ENCODE results near the gene NTSR1. TPM values are rescaled to one million over a fixed set of nuclear protein-coding genes. Genes with fewer than 3 reads are reported as not detected.

NTSR1 gene
- total and polyA plus RNA-seq, 2 of the 13 experiments (the other 11 are each of a cell fraction or from before 2014, with no cell fraction given), result 0.09 to 0.12 TPM

GRCh38 chr20:62808211-62808865 lies 99.7 kb downstream of the NTSR1 start (continued):
- TF ChIP-seq ZBTB2 (CRISPR knock-in tag; IDR thresholded peaks at IDR 0.05; ENCODE audit: low read depth), result no peak
- TF ChIP-seq SKIL (CRISPR knock-in tag; IDR thresholded peaks at IDR 0.05; ENCODE audit: borderline replicate concordance), result no peak
- TF ChIP-seq STAT6 (CRISPR knock-in tag; IDR thresholded peaks at IDR 0.05; ENCODE audit: borderline replicate concordance), result no peak
- no peak for TF ChIP-seq ZNF678 (CRISPR knock-in tag; IDR thresholded peaks at IDR 0.05)
- TF ChIP-seq ZEB1 (IDR thresholded peaks at IDR 0.05; ENCODE audit: insufficient replicate concordance, low read depth), result no peak
- no peak for TF ChIP-seq ZBTB8A (CRISPR knock-in tag; IDR thresholded peaks at IDR 0.05; ENCODE audit: borderline replicate concordance, low read depth)
- TF ChIP-seq SCMH1 (CRISPR knock-in tag; IDR thresholded peaks at IDR 0.05; ENCODE audit: borderline replicate concordance), result no peak
- no peak for TF ChIP-seq DMTF1 (CRISPR knock-in tag; IDR thresholded peaks at IDR 0.05)
- no peak for TF ChIP-seq GLMP (CRISPR knock-in tag; IDR thresholded peaks at IDR 0.05; ENCODE audit: borderline replicate concordance)
- TF ChIP-seq CBX5 (CRISPR knock-in tag; IDR thresholded peaks at IDR 0.05; ENCODE audit: borderline replicate concordance), result no peak
- TF ChIP-seq ZNF280B (CRISPR knock-in tag; IDR thresholded peaks at IDR 0.05; ENCODE audit: borderline replicate concordance), result no peak
- no peak for TF ChIP-seq ZNF776 (CRISPR knock-in tag; IDR thresholded peaks at IDR 0.05)
- no peak; the same call in 1 of the 2 replicates for TF ChIP-seq PRDM4 (CRISPR knock-in tag; IDR thresholded peaks at IDR 0.05; ENCODE audit: borderline replicate concordance)
